ENCODE results near the gene NUDT2.
"Not testable (repeated sequence)": the region's sequence is repeated elsewhere in the genome, so short reads cannot be mapped to it uniquely, and the experiment has no call there.

The NUDT2 gene

GRCh38 chr9:34328987-34329832 is at the start of gene NUDT2, which contains the start of gene KIF24:
Gene NUDT2, plus strand, starts transcription at chr9:34329569. Its CDS starts 9,471 bp downstream, at chr9:34339040.
Gene KIF24, minus strand, starts transcription at chr9:34329268. Its CDS starts 17,922 bp downstream, at chr9:34311346.
- peak; percentile 100 for DNase-seq

GRCh38 chr9:34282096-34282495 is 47.3 kb upstream of the NUDT2 start:
- DNase-seq: no peak

GRCh38 chr9:34289159-34289558 is 40.2 kb upstream of the NUDT2 start:
- no peak for DNase-seq

GRCh38 chr9:34291023-34291422 is 38.3 kb upstream of the NUDT2 start:
- no peak for DNase-seq

- no peak for DNase-seq
Observed at GRCh38 chr9:34291423-34291822, 37.9 kb upstream of the NUDT2 start.

- no peak for DNase-seq
Observed at GRCh38 chr9:34292552-34292951, 36.8 kb upstream of the NUDT2 start.

- DNase-seq: not testable (repeated sequence)
Observed at GRCh38 chr9:34301064-34301463, 28.3 kb upstream of the NUDT2 start.

- DNase-seq: not testable (repeated sequence)
Observed at GRCh38 chr9:34308316-34308715, 21.1 kb upstream of the NUDT2 start.

GRCh38 chr9:34310215-34310614 is 19.2 kb upstream of the NUDT2 start:
- no peak for DNase-seq

- DNase-seq: no peak
Observed at GRCh38 chr9:34311499-34312185, 17.7 kb upstream of the NUDT2 start.

- no peak for DNase-seq
Observed at GRCh38 chr9:34317436-34317835, 11.9 kb upstream of the NUDT2 start.

GRCh38 chr9:34318163-34318790 is 11.1 kb upstream of the NUDT2 start:
- DNase-seq: no peak

- DNase-seq: no peak
Observed at GRCh38 chr9:34321451-34321850, 7.9 kb upstream of the NUDT2 start.

GRCh38 chr9:34322899-34323591 is 6.3 kb upstream of the NUDT2 start:
- no peak for DNase-seq

- no peak for DNase-seq
Observed at GRCh38 chr9:34326690-34327089, 2.7 kb upstream of the NUDT2 start.

GRCh38 chr9:34328500-34328986 is 826 bp upstream of the NUDT2 start:
- no peak for DNase-seq

GRCh38 chr9:34331196-34331595 is 1.8 kb downstream of the NUDT2 start:
- DNase-seq: no peak

- peak; percentile 41 for DNase-seq
Observed at GRCh38 chr9:34332076-34332964, 3.0 kb downstream of the NUDT2 start.

- DNase-seq: no peak
Observed at GRCh38 chr9:34333836-34334235, 4.5 kb downstream of the NUDT2 start.

GRCh38 chr9:34334337-34334824 is 5.0 kb downstream of the NUDT2 start:
- no peak for DNase-seq

- no peak for DNase-seq
Observed at GRCh38 chr9:34334916-34335315, 5.5 kb downstream of the NUDT2 start.

GRCh38 chr9:34335376-34335775 is 6.0 kb downstream of the NUDT2 start:
- no peak for DNase-seq

All from fibroblast of upper back skin (primary cell).